SHP77 treated with DMSO at 0.1 percent for 48 hours (cell line): ENCODE results near the gene TPST1.
"Not testable (repeated sequence)": the region's sequence is repeated elsewhere in the genome, so short reads cannot be mapped to it uniquely, and the experiment has no call there.

Source experiments
- DNase-seq: peaks from one replicate; lab custom pipeline; 2025; lab: John Stamatoyannopoulos, UW

Gene TPST1

GRCh38 chr7:66283003-66283920 is 78.1 kb downstream of the TPST1 start:
- no peak for DNase-seq

GRCh38 chr7:66296001-66296521 is 90.9 kb downstream of the TPST1 start:
- no peak for DNase-seq

- DNase-seq, result no peak
Observed at GRCh38 chr7:66296557-66296956, 91.4 kb downstream of the TPST1 start.

GRCh38 chr7:66297579-66297978 is 92.4 kb downstream of the TPST1 start:
- no peak for DNase-seq

- DNase-seq, result no peak
Observed at GRCh38 chr7:66301249-66301648, 96.1 kb downstream of the TPST1 start.

- DNase-seq, result no peak
Observed at GRCh38 chr7:66301737-66302136, 96.6 kb downstream of the TPST1 start.

GRCh38 chr7:66303454-66304155 is 98.5 kb downstream of the TPST1 start:
- no peak for DNase-seq

GRCh38 chr7:66304536-66304935 is 99.4 kb downstream of the TPST1 start:
- DNase-seq, result no peak

- DNase-seq, result no peak
Observed at GRCh38 chr7:66306243-66306642, 101.1 kb downstream of the TPST1 start.

GRCh38 chr7:66307591-66308215 is 102.6 kb downstream of the TPST1 start:
- DNase-seq, result no peak

GRCh38 chr7:66308411-66308810 is 103.3 kb downstream of the TPST1 start:
- no peak for DNase-seq

GRCh38 chr7:66310620-66311019 is 105.5 kb downstream of the TPST1 start:
- no peak for DNase-seq

- no peak for DNase-seq
Observed at GRCh38 chr7:66313886-66314568, 108.9 kb downstream of the TPST1 start.

- DNase-seq, result no peak
Observed at GRCh38 chr7:66315192-66315591, 110.1 kb downstream of the TPST1 start.

- DNase-seq, result no peak
Observed at GRCh38 chr7:66319407-66319979, 114.4 kb downstream of the TPST1 start.

GRCh38 chr7:66321283-66321682 is 116.1 kb downstream of the TPST1 start:
- no peak for DNase-seq

- no peak for DNase-seq
Observed at GRCh38 chr7:66323114-66323796, 118.1 kb downstream of the TPST1 start.

- not testable (repeated sequence) for DNase-seq
Observed at GRCh38 chr7:66324985-66325384, 119.9 kb downstream of the TPST1 start.

- no peak for DNase-seq
Observed at GRCh38 chr7:66326501-66327215, 121.5 kb downstream of the TPST1 start.

- no peak for DNase-seq
Observed at GRCh38 chr7:66330961-66331360, 125.8 kb downstream of the TPST1 start.
